GM21529 (cell line): Measurements from ENCODE around the gene FOXK2.

Source experiments
- ATAC-seq: cut with Tn5 transposase; IDR thresholded peaks from one replicate; pipeline ENCODE4 v1.9.1; 2021; ENCODE audit not compliant: unreplicated experiment

FOXK2 gene

GRCh38 chr17:82518826-82519810 lies at the start of gene FOXK2:
FOXK2 (plus strand) TSS chr17:82519732; CDS start chr17:82519889, 157 bp downstream.
- peak; percentile 91 for ATAC-seq

- ATAC-seq = no peak
Observed at GRCh38 chr17:82470065-82470464, 49.5 kb upstream of the FOXK2 start.

GRCh38 chr17:82474223-82475010 lies 45.1 kb upstream of the FOXK2 start:
- ATAC-seq = no peak

GRCh38 chr17:82475458-82475857 lies 44.1 kb upstream of the FOXK2 start:
- ATAC-seq = no peak

- ATAC-seq = no peak
Observed at GRCh38 chr17:82477934-82478333, 41.6 kb upstream of the FOXK2 start.

- ATAC-seq = no peak
Observed at GRCh38 chr17:82479602-82480001, 39.9 kb upstream of the FOXK2 start.

GRCh38 chr17:82480318-82480717 lies 39.2 kb upstream of the FOXK2 start:
- ATAC-seq = no peak

GRCh38 chr17:82483204-82483660 lies 36.3 kb upstream of the FOXK2 start:
- ATAC-seq = no peak

- ATAC-seq = no peak
Observed at GRCh38 chr17:82483836-82484235, 35.7 kb upstream of the FOXK2 start.

GRCh38 chr17:82486231-82487094 lies 33.1 kb upstream of the FOXK2 start:
- no peak for ATAC-seq

- no peak for ATAC-seq
Observed at GRCh38 chr17:82487910-82488309, 31.6 kb upstream of the FOXK2 start.

- no peak for ATAC-seq
Observed at GRCh38 chr17:82489117-82489516, 30.4 kb upstream of the FOXK2 start.

GRCh38 chr17:82489851-82490511 lies 29.6 kb upstream of the FOXK2 start:
- ATAC-seq = no peak

- no peak for ATAC-seq
Observed at GRCh38 chr17:82490512-82491195, 28.9 kb upstream of the FOXK2 start.

- ATAC-seq = no peak
Observed at GRCh38 chr17:82491196-82491530, 28.4 kb upstream of the FOXK2 start.

GRCh38 chr17:82491533-82491932 lies 28.0 kb upstream of the FOXK2 start:
- ATAC-seq = no peak

- ATAC-seq = no peak
Observed at GRCh38 chr17:82492643-82493225, 26.8 kb upstream of the FOXK2 start.

GRCh38 chr17:82493226-82493781 lies 26.2 kb upstream of the FOXK2 start:
- no peak for ATAC-seq
